Astrocyte (in vitro differentiated cells and primary cell): ENCODE data around the gene DIAPH2. TPM values are rescaled to one million over a fixed set of nuclear protein-coding genes. Genes with fewer than 3 reads are reported as not detected.

Experiments
- DNase-seq: peaks from one replicate; pipeline ENCODE4 v3.0.0-alpha.2; 2010; ENCODE audit warnings: low read depth
- FAIRE-seq: peaks from 2 replicates; lab custom pipeline; 2011; peaks lifted over from hg19 to GRCh38; lab: Jason Lieb, UNC
- H2AFZ ChIP-seq: 2 replicates; pipeline ENCODE4 v1.6.0; 2012; ENCODE audit warnings: low read depth, low read length, inconsistent platforms
- H3K27ac ChIP-seq: 2 replicates; pipeline ENCODE4 v1.5.1; 2011; ENCODE audit warnings: low read depth, low read length, inconsistent platforms
- H3K27me3 ChIP-seq: 2 replicates; pipeline ENCODE4 v1.6.0; 2011; ENCODE audit warnings: low read length, inconsistent platforms; ENCODE audit not compliant: insufficient read depth
- H3K36me3 ChIP-seq: 2 replicates; pipeline ENCODE4 v1.5.1; 2011; ENCODE audit warnings: low read length, inconsistent platforms; ENCODE audit not compliant: insufficient read depth
- H3K4me1 ChIP-seq: 2 replicates; pipeline ENCODE4 v1.5.1; 2011; ENCODE audit warnings: low read length, inconsistent platforms; ENCODE audit not compliant: insufficient read depth
- H3K4me2 ChIP-seq: 2 replicates; pipeline ENCODE4 v1.6.0; 2012; ENCODE audit warnings: low read length, inconsistent platforms
- H3K4me3 ChIP-seq: 2 replicates; pipeline ENCODE4 v1.5.1; 2011; ENCODE audit warnings: low read depth, mild to moderate bottlenecking, low read length, inconsistent platforms; ENCODE audit not compliant: insufficient read depth
- H3K79me2 ChIP-seq: 2 replicates; pipeline ENCODE4 v1.6.0; 2012; ENCODE audit warnings: mild to moderate bottlenecking, low read length, inconsistent platforms; ENCODE audit not compliant: insufficient read depth
- H3K9ac ChIP-seq: 2 replicates; pipeline ENCODE4 v1.6.0; 2012; ENCODE audit warnings: mild to moderate bottlenecking, low read length, inconsistent platforms
- H3K9me3 ChIP-seq: 2 replicates; pipeline ENCODE4 v1.5.1; 2012; ENCODE audit warnings: low read depth, mild to moderate bottlenecking, low read length, inconsistent platforms; ENCODE audit not compliant: insufficient read depth
- H4K20me1 ChIP-seq: 2 replicates; pipeline ENCODE4 v1.6.0; 2012; ENCODE audit warnings: low read length, inconsistent platforms; ENCODE audit not compliant: insufficient read depth
- H3K27ac Mint-ChIP-seq: one replicate; pipeline ENCODE4 v1.8.0; 2021; ENCODE audit warnings: mild to moderate bottlenecking, mixed read lengths; ENCODE audit not compliant: unreplicated experiment
- H3K27me3 Mint-ChIP-seq: one replicate; pipeline ENCODE4 v1.8.0; 2021; ENCODE audit warnings: low read depth, mixed read lengths; ENCODE audit not compliant: unreplicated experiment
- H3K36me3 Mint-ChIP-seq: one replicate; pipeline ENCODE4 v1.8.0; 2021; ENCODE audit warnings: low read depth, mixed read lengths; ENCODE audit not compliant: unreplicated experiment
- H3K4me1 Mint-ChIP-seq: one replicate; pipeline ENCODE4 v1.8.0; 2021; ENCODE audit warnings: low read depth, mixed read lengths; ENCODE audit not compliant: unreplicated experiment
- H3K4me3 Mint-ChIP-seq: one replicate; pipeline ENCODE4 v1.8.0; 2021; ENCODE audit warnings: mild to moderate bottlenecking, moderate library complexity, mixed read lengths; ENCODE audit not compliant: unreplicated experiment
- H3K9me3 Mint-ChIP-seq: one replicate; pipeline ENCODE4 v1.8.0; 2021; ENCODE audit warnings: mild to moderate bottlenecking, mixed read lengths; ENCODE audit not compliant: unreplicated experiment
- CTCF ChIP-seq: IDR thresholded peaks from 2 replicates; pipeline ENCODE4 v1.5.1; 2011; ENCODE audit warnings: low read depth, mild to moderate bottlenecking, inconsistent platforms, low read length, moderate library complexity; ENCODE audit not compliant: insufficient read depth
- EZH2 ChIP-seq: IDR thresholded peaks from 2 replicates; pipeline ENCODE4 v1.6.1; 2012; ENCODE audit warnings: mild to moderate bottlenecking, low read length, inconsistent platforms; ENCODE audit not compliant: insufficient read depth
- total RNA-seq: library from RNA; stranded (reverse); gene quantifications from 2 replicates; pipeline ENCODE4 v1.2.1, GENCODE V29; 2021

The DIAPH2 gene
- total RNA-seq, 1 donor from 2014 or later = 9.8 TPM

- Histone ChIP-seq H3K4me1 (no peaks in the 10 kb centered on the region), H3K9ac (no peak overlapping the region), H3K79me2 (no peaks in the 10 kb centered on the region), H2AFZ (no peak overlapping the region), H3K27me3 (no peaks in the 10 kb centered on the region), H3K4me3 (no peak overlapping the region), H3K27ac (no peak overlapping the region), H3K9me3 (no peaks in the 10 kb centered on the region), H3K36me3 (no peaks in the 10 kb centered on the region), H4K20me1 (no peaks in the 10 kb centered on the region), H3K4me2 (no peak overlapping the region)
- no peak overlapping the region for H3K4me3 Mint-ChIP-seq
- no peak overlapping the region for H3K27ac Mint-ChIP-seq
- no peak for TF ChIP-seq EZH2
- TF ChIP-seq CTCF = no peak
- no peaks in the 10 kb centered on the region for H3K9me3 Mint-ChIP-seq
- FAIRE-seq (peak; percentile 91), DNase-seq (peak; percentile 60)
- peaks cover 4% of the 10 kb centered on the region for H3K4me1 Mint-ChIP-seq
- no peaks in the 10 kb centered on the region for H3K36me3 Mint-ChIP-seq
- no peaks in the 10 kb centered on the region for H3K27me3 Mint-ChIP-seq
Measured at GRCh38 chrX:97326456-97326855, 641.8 kb downstream of the DIAPH2 start.

GRCh38 chrX:97328853-97329390 is 644.3 kb downstream of the DIAPH2 start:
- H3K4me1 ChIP-seq = no peaks in the 10 kb centered on the region
- H3K9me3 Mint-ChIP-seq = no peaks in the 10 kb centered on the region
- no peaks in the 10 kb centered on the region for H3K27me3 ChIP-seq
- H3K4me3 ChIP-seq = no peak overlapping the region
- H3K9me3 ChIP-seq = no peaks in the 10 kb centered on the region
- no peaks in the 10 kb centered on the region for H3K79me2 ChIP-seq
- H3K27me3 Mint-ChIP-seq = no peaks in the 10 kb centered on the region
- peaks cover 3% of the 10 kb centered on the region for H3K4me1 Mint-ChIP-seq
- no peak overlapping the region for H3K27ac Mint-ChIP-seq
- DNase-seq = no peak
- no peaks in the 10 kb centered on the region for H4K20me1 ChIP-seq
- H3K36me3 Mint-ChIP-seq = no peaks in the 10 kb centered on the region
- H3K27ac ChIP-seq = no peak overlapping the region
- H3K4me3 Mint-ChIP-seq = no peak overlapping the region
- no peak overlapping the region for H3K9ac ChIP-seq
- TF ChIP-seq EZH2 = no peak
- no peak for TF ChIP-seq CTCF
- no peaks in the 10 kb centered on the region for H3K36me3 ChIP-seq
- no peak overlapping the region for H3K4me2 ChIP-seq
- peak; percentile 88 for FAIRE-seq
- no peak overlapping the region for H2AFZ ChIP-seq

- Histone ChIP-seq H3K9me3 (no peaks in the 10 kb centered on the region), H3K27ac (no peak overlapping the region), H4K20me1 (no peaks in the 10 kb centered on the region), H3K79me2 (no peaks in the 10 kb centered on the region), H3K27me3 (no peaks in the 10 kb centered on the region), H2AFZ (no peak overlapping the region), H3K4me2 (no peak overlapping the region), H3K4me3 (no peak overlapping the region), H3K9ac (no peak overlapping the region), H3K36me3 (no peaks in the 10 kb centered on the region), H3K4me1 (no peaks in the 10 kb centered on the region)
- Mint-ChIP-seq H3K4me1 (peaks cover 3% of the 10 kb centered on the region), H3K27ac (no peak overlapping the region), H3K9me3 (no peaks in the 10 kb centered on the region), H3K4me3 (no peak overlapping the region), H3K36me3 (no peaks in the 10 kb centered on the region), H3K27me3 (no peaks in the 10 kb centered on the region)
- no peak for TF ChIP-seq EZH2
- no peak for TF ChIP-seq CTCF
- DNase-seq = no peak
- FAIRE-seq = no peak
Measured at GRCh38 chrX:97330151-97330550, 645.5 kb downstream of the DIAPH2 start.
